HG03432 (cell line): ENCODE data around the gene MAP3K6.
"Not testable (repeated sequence)": the region's sequence is repeated elsewhere in the genome, so short reads cannot be mapped to it uniquely, and the experiment has no call there.

Experiments
- ATAC-seq: cut with Tn5 transposase; IDR thresholded peaks from one replicate; pipeline ENCODE4 v1.9.1; 2021; ENCODE audit warnings: mild to moderate bottlenecking, moderate library complexity; ENCODE audit not compliant: unreplicated experiment

MAP3K6 gene, protein sequence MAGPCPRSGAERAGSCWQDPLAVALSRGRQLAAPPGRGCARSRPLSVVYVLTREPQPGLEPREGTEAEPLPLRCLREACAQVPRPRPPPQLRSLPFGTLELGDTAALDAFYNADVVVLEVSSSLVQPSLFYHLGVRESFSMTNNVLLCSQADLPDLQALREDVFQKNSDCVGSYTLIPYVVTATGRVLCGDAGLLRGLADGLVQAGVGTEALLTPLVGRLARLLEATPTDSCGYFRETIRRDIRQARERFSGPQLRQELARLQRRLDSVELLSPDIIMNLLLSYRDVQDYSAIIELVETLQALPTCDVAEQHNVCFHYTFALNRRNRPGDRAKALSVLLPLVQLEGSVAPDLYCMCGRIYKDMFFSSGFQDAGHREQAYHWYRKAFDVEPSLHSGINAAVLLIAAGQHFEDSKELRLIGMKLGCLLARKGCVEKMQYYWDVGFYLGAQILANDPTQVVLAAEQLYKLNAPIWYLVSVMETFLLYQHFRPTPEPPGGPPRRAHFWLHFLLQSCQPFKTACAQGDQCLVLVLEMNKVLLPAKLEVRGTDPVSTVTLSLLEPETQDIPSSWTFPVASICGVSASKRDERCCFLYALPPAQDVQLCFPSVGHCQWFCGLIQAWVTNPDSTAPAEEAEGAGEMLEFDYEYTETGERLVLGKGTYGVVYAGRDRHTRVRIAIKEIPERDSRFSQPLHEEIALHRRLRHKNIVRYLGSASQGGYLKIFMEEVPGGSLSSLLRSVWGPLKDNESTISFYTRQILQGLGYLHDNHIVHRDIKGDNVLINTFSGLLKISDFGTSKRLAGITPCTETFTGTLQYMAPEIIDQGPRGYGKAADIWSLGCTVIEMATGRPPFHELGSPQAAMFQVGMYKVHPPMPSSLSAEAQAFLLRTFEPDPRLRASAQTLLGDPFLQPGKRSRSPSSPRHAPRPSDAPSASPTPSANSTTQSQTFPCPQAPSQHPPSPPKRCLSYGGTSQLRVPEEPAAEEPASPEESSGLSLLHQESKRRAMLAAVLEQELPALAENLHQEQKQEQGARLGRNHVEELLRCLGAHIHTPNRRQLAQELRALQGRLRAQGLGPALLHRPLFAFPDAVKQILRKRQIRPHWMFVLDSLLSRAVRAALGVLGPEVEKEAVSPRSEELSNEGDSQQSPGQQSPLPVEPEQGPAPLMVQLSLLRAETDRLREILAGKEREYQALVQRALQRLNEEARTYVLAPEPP (N-terminal part only)

GRCh38 chr1:27366411-27367159, at the start of gene MAP3K6:
Gene MAP3K6 (minus strand): TSS chr1:27366961. CDS start chr1:27366597, 364 bp downstream.
- peak; percentile 37 for ATAC-seq

GRCh38 chr1:27414091-27414490, 47.3 kb upstream of the MAP3K6 start:
- ATAC-seq, result no peak

DNA sequence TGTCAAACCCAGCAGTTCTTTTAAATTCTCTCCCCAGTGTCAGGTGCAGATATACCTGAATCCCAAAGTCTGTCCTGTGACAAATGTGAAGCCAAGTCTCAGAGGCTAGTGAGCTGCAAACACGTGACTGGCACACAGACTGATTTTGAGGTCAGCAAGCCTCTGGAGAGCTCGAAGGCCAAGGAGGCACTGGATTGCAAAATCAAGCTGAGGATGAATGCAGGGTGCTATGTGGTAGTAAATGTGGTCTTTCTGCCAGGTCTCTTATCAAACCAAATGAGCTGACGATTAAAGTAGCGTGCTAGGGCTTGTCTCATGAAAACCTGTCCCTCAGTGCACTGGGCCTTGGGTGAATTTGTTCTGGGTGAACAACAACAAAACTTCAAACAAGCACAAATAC, 46.2 kb upstream of the MAP3K6 start:
- no peak for ATAC-seq

DNA sequence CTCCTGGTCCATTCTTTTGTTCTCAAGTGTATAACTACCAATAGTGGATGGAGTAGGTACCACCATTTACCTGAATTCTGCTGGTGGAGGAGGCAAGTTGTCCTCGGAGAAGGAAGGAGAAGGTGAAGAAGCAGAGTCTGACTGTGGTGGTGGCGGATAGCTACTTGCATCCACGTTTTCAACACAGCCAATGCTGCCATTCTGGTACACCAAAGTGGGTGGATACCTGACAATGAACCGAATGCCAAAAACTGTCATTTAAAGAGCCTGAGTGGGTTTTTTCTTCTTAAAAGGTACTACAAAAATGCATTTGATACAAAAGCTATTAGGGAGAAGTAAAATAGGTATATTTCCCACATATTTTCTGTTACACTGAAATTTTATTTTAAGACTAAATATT, 45.7 kb upstream of the MAP3K6 start:
- no peak for ATAC-seq

GRCh38 chr1:27410709-27411108, 43.9 kb upstream of the MAP3K6 start:
- no peak for ATAC-seq

DNA sequence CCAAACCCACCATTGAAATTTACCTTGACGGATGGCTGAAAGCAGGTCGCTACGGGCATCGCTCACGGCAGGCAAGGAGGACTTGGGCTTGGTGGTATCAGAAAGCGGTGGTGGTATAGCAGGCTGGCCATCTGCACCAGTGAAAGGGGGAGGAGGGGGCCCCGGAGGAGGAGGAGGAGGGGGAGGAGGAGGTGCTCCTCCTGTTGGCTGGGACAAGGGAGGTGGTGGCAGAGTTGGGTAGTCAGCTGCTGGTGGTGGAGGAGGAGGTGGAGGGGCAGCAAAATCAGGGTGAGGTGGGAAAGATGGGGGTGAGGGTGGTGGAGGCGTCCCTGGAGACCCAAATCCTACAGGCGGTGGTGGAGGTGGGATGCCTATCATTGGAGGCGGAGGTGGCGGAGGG, 42.9 kb upstream of the MAP3K6 start:
- ATAC-seq, result no peak

- no peak for ATAC-seq
Measured at GRCh38 chr1:27408151-27408550, 41.4 kb upstream of the MAP3K6 start.

DNA sequence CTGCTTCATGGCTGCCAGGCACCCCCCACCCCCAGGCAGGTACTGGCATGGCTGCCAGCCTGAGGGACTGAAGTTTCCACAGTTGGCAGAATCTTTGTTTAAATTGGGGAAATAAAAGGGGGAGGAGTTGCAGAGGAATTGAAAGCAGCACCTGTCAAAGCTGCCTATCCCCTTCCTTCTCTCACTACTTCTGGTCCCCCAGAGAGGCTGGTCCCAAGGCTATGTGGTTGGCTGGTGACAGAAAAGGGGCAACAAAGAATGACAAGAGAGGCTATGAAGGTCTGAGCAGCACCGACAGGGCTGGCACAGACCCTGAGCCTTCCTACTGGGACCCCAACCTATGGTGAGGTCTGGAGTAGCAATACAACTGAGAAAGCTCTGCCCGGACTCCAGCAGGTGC, 40.0 kb upstream of the MAP3K6 start:
- ATAC-seq, result not testable (repeated sequence)

DNA sequence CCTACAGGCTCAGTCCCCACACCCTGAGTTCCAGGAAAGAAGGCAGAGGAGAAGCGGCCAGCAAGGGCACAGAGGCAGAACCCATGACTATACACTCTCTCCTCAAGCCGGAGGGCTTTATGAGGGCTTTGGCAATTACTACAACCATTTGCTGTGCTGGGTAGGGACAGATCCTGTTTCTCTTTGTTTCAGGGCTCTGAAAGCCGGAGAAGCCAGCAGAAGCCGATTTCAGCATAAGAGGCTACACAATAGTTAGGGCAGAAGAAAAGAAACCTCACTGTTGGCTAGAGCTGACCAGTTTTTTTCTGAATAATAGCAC, 39.6 kb upstream of the MAP3K6 start:
- ATAC-seq, result no peak

GRCh38 chr1:27405598-27406361, 39.0 kb upstream of the MAP3K6 start:
- not testable (repeated sequence) for ATAC-seq

GRCh38 chr1:27405074-27405473, 38.3 kb upstream of the MAP3K6 start:
- no peak for ATAC-seq

- ATAC-seq, result peak; percentile 10
Measured at GRCh38 chr1:27403931-27404330, 37.2 kb upstream of the MAP3K6 start.

DNA sequence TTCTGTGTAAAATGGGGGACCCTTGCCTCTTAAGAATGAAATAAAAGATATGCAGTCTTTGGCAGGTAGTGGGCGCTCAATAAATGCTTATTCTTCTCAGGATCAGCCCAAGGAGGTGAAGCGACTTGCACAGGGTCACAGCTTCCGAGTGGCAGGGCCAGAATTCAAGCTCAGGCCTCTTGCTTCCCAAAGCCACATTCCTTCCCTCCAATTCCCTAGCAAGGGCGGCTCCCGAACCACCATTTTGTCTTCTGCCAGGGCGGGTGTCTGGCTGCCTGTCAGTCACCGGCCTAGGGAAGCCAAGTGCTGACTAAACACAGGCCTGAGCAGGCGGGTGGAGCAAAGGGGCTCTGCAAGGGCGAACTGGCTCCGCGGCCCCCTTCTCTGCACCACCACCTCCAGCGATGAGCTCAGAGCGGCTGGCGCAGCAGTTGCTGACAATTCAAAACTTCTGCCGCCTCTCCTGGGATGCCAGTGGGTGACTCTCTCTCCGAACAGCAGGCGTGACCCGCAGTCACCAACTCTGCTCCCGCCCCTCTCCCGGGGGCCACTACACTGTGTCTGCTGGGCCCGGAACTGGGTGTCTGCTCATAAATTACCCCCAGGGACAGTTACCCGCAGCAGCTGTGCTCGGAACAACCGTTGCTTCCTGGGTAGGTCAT, 36.4 kb upstream of the MAP3K6 start:
- peak; percentile 66 for ATAC-seq

- ATAC-seq, result no peak
Measured at GRCh38 chr1:27402349-27402754, 35.6 kb upstream of the MAP3K6 start.

GRCh38 chr1:27400963-27401341, 34.2 kb upstream of the MAP3K6 start:
- ATAC-seq, result no peak

DNA sequence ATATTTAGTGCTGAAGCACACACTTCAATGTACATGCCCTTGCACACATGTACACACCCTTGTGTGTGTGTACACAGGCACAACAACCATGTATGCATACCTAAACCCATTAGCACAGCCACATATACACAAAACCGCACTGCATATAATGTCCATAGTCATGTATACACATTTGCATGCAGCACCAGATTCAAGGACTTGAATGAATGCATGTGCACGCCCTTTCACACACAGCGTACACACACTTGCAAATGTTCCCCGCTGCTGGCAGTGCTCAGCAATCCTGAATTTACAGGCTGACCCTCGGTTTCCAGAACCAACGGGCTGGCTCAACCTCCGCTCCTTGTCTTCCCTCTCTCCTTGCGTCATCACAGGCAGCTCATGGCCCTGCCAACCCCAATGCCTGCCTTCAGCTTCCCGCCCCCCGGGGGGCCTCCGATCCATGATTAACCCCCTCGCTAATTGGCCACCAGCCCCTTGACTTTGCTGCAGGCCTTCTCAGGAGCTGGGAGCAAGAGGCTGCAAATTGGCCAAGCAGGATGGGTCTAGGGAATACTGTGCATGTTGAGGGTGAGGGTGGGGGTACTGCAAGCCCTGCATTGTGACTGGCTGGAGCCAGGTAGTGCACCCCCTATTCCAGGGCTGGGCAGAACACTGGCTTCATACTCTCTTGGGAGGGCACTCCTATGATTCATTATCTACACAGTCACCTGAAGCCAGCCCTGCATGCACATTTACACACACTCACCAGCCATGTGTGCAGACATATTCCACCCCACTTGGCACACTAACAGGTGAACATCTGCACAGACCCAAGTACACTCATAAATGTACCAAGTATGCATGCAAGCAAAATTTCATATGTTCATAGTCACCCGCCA, 33.6 kb upstream of the MAP3K6 start:
- ATAC-seq, result no peak

DNA sequence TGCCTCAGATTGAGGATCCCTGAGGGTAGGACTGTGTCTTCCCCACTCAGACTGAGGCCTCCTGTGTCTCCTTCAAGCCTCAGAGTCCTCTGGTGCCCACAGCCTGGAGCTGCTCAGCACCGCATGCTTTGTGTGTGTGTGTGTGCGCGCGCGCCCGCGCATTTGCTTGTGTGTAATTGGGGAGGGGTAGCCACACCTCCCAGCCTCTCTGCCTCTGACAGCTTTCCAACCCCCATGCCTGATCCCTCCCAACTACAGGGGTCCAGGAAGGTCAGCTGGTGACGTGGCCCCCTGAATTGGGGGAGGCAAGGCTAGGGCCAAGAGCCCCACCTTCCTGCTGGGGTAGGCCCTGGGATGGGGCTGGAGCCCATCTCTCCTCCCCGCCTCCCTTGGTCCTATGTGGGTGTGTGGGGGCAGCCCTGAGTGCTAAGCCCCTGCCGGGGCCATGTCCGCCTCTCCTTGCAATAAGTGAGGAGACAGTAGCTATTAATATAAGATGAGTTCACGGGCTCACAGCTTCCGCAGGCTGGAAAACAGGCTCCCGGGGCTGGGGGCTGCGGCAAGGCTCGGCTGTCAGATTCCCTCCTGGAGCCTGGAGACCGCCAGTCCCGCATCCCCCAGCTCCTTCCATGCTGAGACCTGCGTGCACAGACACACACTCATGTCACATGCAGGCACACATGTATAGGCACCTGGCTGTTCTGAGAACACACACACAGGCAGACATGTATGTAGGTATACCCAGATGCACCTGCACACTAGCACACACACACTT, 32.7 kb upstream of the MAP3K6 start:
- ATAC-seq, result no peak
